A549 (cell line): ENCODE data around the gene FIBP. TPM values are rescaled to one million over a fixed set of nuclear protein-coding genes. Genes with fewer than 3 reads are reported as not detected.

Experiments used
- ATAC-seq, 2 experiments: fragments of 200-7000 bp in 1 of 2; fragments of >200 bp in 1 of 2; cut with Nextera tagmentation in 1 of 2; cut with Tn5 transposase in 1 of 2; 3 replicates each; pipeline versions ENCODE4 v1.8.0 to v1.9.1; 2018 to 2020; ENCODE audit warnings: mild to moderate bottlenecking in 1 of 2, moderate library complexity in 1 of 2
- CTCF ChIA-PET: fragments of 300-600 bp; sonication (Branson Sonifier 250); formaldehyde crosslinking; extraction: SDS; loops from one replicate; lab custom pipeline; 2021; ENCODE audit warnings: antibody characterized with exemption, inconsistent platforms; lab: Yijun Ruan, JAX
- POLR2A ChIA-PET: fragments of 350-600 bp; formaldehyde crosslinking; extraction: SDS; loops from one replicate; lab custom pipeline; 2021; ENCODE audit warnings: antibody characterized with exemption, inconsistent platforms; lab: Yijun Ruan, JAX
- DNase-seq, 2 experiments: peaks; one replicate each; pipeline versions ENCODE4 v3.0.0 to v3.0.0-alpha.2; 2011 to 2016; ENCODE audit warnings: low read depth in 1 of 2, low spot score in 1 of 2
- FAIRE-seq: peaks from 2 replicates; lab custom pipeline; 2011; peaks lifted over from hg19 to GRCh38; lab: Jason Lieb, UNC
- H3K27ac ChIP-seq, 2 experiments: fragments of >200 bp; sonication (Bioruptor Twin); formaldehyde crosslinking; 3 replicates each; pipeline ENCODE4 v1.5.1; 2016 to 2017
- H3K4me1 ChIP-seq: fragments of >200 bp; sonication (Bioruptor Twin); formaldehyde crosslinking; 3 replicates; pipeline ENCODE4 v1.6.1; 2016
- H3K4me2 ChIP-seq: fragments of >200 bp; sonication (Bioruptor Twin); formaldehyde crosslinking; 3 replicates; pipeline ENCODE4 v1.6.1; 2016
- H3K4me3 ChIP-seq: fragments of >200 bp; sonication (Bioruptor Twin); formaldehyde crosslinking; 3 replicates; pipeline ENCODE4 v1.5.1; 2016
- H3K9me3 ChIP-seq: fragments of >200 bp; sonication (Bioruptor Twin); formaldehyde crosslinking; 3 replicates; pipeline ENCODE4 v1.6.1; 2016
- BCL3 ChIP-seq: fragments of >200 bp; sonication (Bioruptor Twin); formaldehyde crosslinking; IDR thresholded peaks from 3 replicates; pipeline ENCODE4 v1.6.1; 2016
- BHLHE40 ChIP-seq: IDR thresholded peaks from 2 replicates; pipeline ENCODE4 v1.6.1; 2012; ENCODE audit warnings: low read depth, low read length, inconsistent platforms
- CTCF ChIP-seq: fragments of >200 bp; sonication (Bioruptor Twin); formaldehyde crosslinking; IDR thresholded peaks from 3 replicates; pipeline ENCODE4 v1.5.1; 2016
- EHMT2 ChIP-seq: fragments of 200-600 bp; sonication (generic); IDR thresholded peaks from 2 replicates; pipeline ENCODE4 v1.6.1; 2016; ENCODE audit warnings: antibody characterized with exemption, low read depth, mild to moderate bottlenecking, moderate library complexity
- FOSB ChIP-seq: fragments of 250-450 bp; sonication (Bioruptor Pico); IDR thresholded peaks from 2 replicates; pipeline ENCODE4 v1.5.0; 2020; ENCODE audit warnings: mild to moderate bottlenecking, moderate library complexity
- JUN ChIP-seq, 2 experiments: fragments of >200 bp; sonication (Bioruptor Twin); formaldehyde crosslinking; IDR thresholded peaks; 2 replicates in 1 of 2; 3 replicates in 1 of 2; pipeline ENCODE4 v1.6.1; 2016 to 2017
- MAX ChIP-seq: IDR thresholded peaks from 2 replicates; pipeline ENCODE4 v1.6.1; 2012
- MAZ ChIP-seq: fragments of 150-350 bp; IDR thresholded peaks from 2 replicates; pipeline ENCODE4 v1.6.1; 2014; ENCODE audit warnings: antibody characterized with exemption, low read depth, low read length, borderline replicate concordance
- MYC ChIP-seq: IDR thresholded peaks from 2 replicates; pipeline ENCODE4 v1.6.1; 2012; ENCODE audit warnings: mild to moderate bottlenecking, inconsistent platforms, low read length, improper control_type of control experiment, borderline replicate concordance
- PBX3 ChIP-seq: IDR thresholded peaks from 2 replicates; pipeline ENCODE4 v1.6.1; 2012
- PHF8 ChIP-seq: fragments of 200-600 bp; sonication (generic); IDR thresholded peaks from 2 replicates; pipeline ENCODE4 v1.6.1; 2016; ENCODE audit warnings: low read depth, mild to moderate bottlenecking, antibody characterized with exemption, moderate library complexity, borderline replicate concordance
- POLR2A ChIP-seq: IDR thresholded peaks from 2 replicates; pipeline ENCODE4 v1.6.1; 2012; ENCODE audit warnings: mild to moderate bottlenecking, low read length
- RCOR1 ChIP-seq: fragments of 150-350 bp; IDR thresholded peaks from 2 replicates; pipeline ENCODE4 v1.6.1; 2014; ENCODE audit warnings: antibody characterized with exemption, low read length, low read depth
- REST ChIP-seq: fragments of 200-600 bp; sonication (generic); IDR thresholded peaks from 2 replicates; pipeline ENCODE4 v1.6.1; 2016; ENCODE audit warnings: antibody characterized with exemption, mild to moderate bottlenecking, moderate library complexity
- RFX5 ChIP-seq: fragments of 450-650 bp; IDR thresholded peaks from 2 replicates; pipeline ENCODE4 v1.7.1; 2014; ENCODE audit warnings: antibody characterized with exemption, mild to moderate bottlenecking, moderate library complexity
- RNF2 ChIP-seq: fragments of 200-600 bp; sonication (generic); IDR thresholded peaks from 2 replicates; pipeline ENCODE4 v1.6.1; 2016; ENCODE audit warnings: low read depth, mild to moderate bottlenecking, antibody characterized with exemption, moderate library complexity, borderline replicate concordance
- TP53 ChIP-seq: fragments of 250-450 bp; sonication (Bioruptor Pico); IDR thresholded peaks from 2 replicates; pipeline ENCODE4 v1.5.0; 2021; ENCODE audit warnings: mild to moderate bottlenecking, moderate library complexity
- USF2 ChIP-seq: fragments of 450-650 bp; IDR thresholded peaks from 2 replicates; pipeline ENCODE4 v1.6.1; 2014; ENCODE audit warnings: antibody characterized with exemption
- ZC3H11A ChIP-seq: fragments of 450-650 bp; IDR thresholded peaks from 2 replicates; pipeline ENCODE4 v1.6.1; 2014; ENCODE audit warnings: antibody characterized with exemption, mild to moderate bottlenecking
- WGBS: methylation state at CpG from one replicate; pipeline ENCODE4 v1.1.6; 2017; ENCODE audit errors: missing lambda C conversion rate; 5-methylcytosine and 5-hydroxymethylcytosine counted together
- polyA plus RNA-seq, 4 experiments: library from polyadenylated mRNA; depleted of rRNA in 3 of 4; stranded (reverse); fragments of >200 nt; fragmentation: RNase III in 1 of 4; extraction: RNeasy Plus Mini Kit Qiagen cat#74134 plus additional on column Dnase treatment in 1 of 4; gene quantifications; 2 replicates in 3 of 4; 3 replicates in 1 of 4; pipeline ENCODE4 v1.2.3, GENCODE V29; 2011 to 2017

FIBP gene
- polyA plus RNA-seq, 2 of the 4 experiments (the other 2 are of a cell fraction) = 60.4 to 72.2 TPM

GRCh38 chr11:65860278-65861164 lies 27.8 kb downstream of the FIBP start, which contains the start of gene MUS81:
Gene MUS81 (plus strand): TSS chr11:65860433. CDS start chr11:65860754, 321 bp downstream.
- ChIA-PET CTCF (interaction anchor here (0.6 to 7.6 kb wide), 52 partner anchors 9 to 419 kb away, joined by 3 to 195 read pairs (median 4); partner anchors contain the start of genes AP5B1, CCDC85B, CTSW and EFEMP2), POLR2A (interaction anchor here (0.7 to 3.4 kb wide), 15 partner anchors 9 to 245 kb away, joined by 3 to 36 read pairs (median 8); partner anchors contain the start of genes AP5B1, CCDC85B, KAT5 and PCNX3)
- peak; percentile 40 to 74 for ATAC-seq
- no peak for FAIRE-seq
- Histone ChIP-seq H3K4me1 (peaks cover 18% of the 10 kb centered on the region), H3K27ac (peak within 1 kb of the TSS; percentile 88 to 96), H3K4me2 (peak within 1 kb of the TSS; percentile 87), H3K9me3 (no peaks in the 10 kb centered on the region), H3K4me3 (peak within 1 kb of the TSS; percentile 70)
- 2% methylated on average over 33 of the region's 78 CpGs for WGBS
- TF ChIP-seq CTCF (peak; percentile 85), BHLHE40 (0 out of 2 replicates have a peak, but pooled peaks have one; percentile 10), MAX (peak; percentile 63; the same call in 1 of the 2 replicates), EHMT2 (no peak), MAZ (peak; percentile 53; the same call in 1 of the 2 replicates), USF2 (0 out of 2 replicates have a peak, but pooled peaks have one; percentile 17), RCOR1 (no peak), PBX3 (peak; percentile 54; the same call in 1 of the 2 replicates), BCL3 (peak; percentile 63; the same call in 2 of the 3 replicates), JUN (IDR thresholded peaks at IDR 0.05) (peak; percentile 11 to 77; a peak in 4 of 5 replicates), POLR2A (peak; percentile 63), FOSB (CRISPR knock-in tag) (no peak), PHF8 (peak; percentile 75), MYC (peak; percentile 22; the same call in 1 of the 2 replicates)
- DNase-seq = peak; percentile 97 to 99

- H3K9me3 ChIP-seq = no peaks in the 10 kb centered on the region
- CTCF ChIA-PET = interaction anchor here (0.6 to 7.6 kb wide), 51 partner anchors 9 to 420 kb away, joined by 3 to 195 read pairs (median 4); partner anchors contain the start of genes AP5B1, CCDC85B, CTSW and EFEMP2
- WGBS = 5% methylated on average over 16 of the region's 16 CpGs
- H3K4me1 ChIP-seq = peaks cover 24% of the 10 kb centered on the region
- H3K4me2 ChIP-seq = peak overlapping the region; percentile 87
- no peak for FAIRE-seq
- H3K27ac ChIP-seq = peak overlapping the region; percentile 88 to 96
- peak overlapping the region; percentile 70 for H3K4me3 ChIP-seq
- no peak for DNase-seq
- POLR2A ChIA-PET = interaction anchor here (0.7 to 3.4 kb wide), 17 partner anchors 8 to 245 kb away, joined by 3 to 36 read pairs (median 8); partner anchors contain the start of genes AP5B1, CCDC85B, FIBP and KAT5
- peak; percentile 2 to 7 for ATAC-seq
- no peak for TF ChIP-seq RNF2
- 0 out of 2 replicates have a peak, but pooled peaks have one; percentile 3 for TF ChIP-seq MYC
- 0 out of 2 replicates have a peak, but pooled peaks have one; percentile 0 for TF ChIP-seq RFX5
- TF ChIP-seq ZC3H11A = 0 out of 2 replicates have a peak, but pooled peaks have one; percentile 3
- TF ChIP-seq TP53 (CRISPR knock-in tag) = peak; percentile 50; the same call in 1 of the 2 replicates
- TF ChIP-seq MAX = no peak; the same call in 1 of the 2 replicates
- TF ChIP-seq CTCF = no peak
- TF ChIP-seq REST = no peak
Measured at GRCh38 chr11:65859812-65860277, 28.4 kb downstream of the FIBP start.
